Keratinocyte (primary cell): Measurements from ENCODE around the gene FES. TPM values are rescaled to one million over a fixed set of nuclear protein-coding genes. Genes with fewer than 3 reads are reported as not detected.

Experiments used
- DNase-seq: peaks from one replicate; pipeline ENCODE4 v3.0.0-alpha.2; 2011; ENCODE audit warnings: low read depth, missing footprints, low spot score
- FAIRE-seq: peaks from 2 replicates; lab custom pipeline; 2011; peaks lifted over from hg19 to GRCh38; lab: Jason Lieb, UNC
- H2AFZ ChIP-seq: 2 replicates; pipeline ENCODE4 v1.6.0; 2012; ENCODE audit warnings: low read length, control low read depth, inconsistent platforms; ENCODE audit not compliant: control insufficient read depth
- H3K27ac ChIP-seq: 2 replicates; pipeline ENCODE4 v1.5.1; 2011; ENCODE audit warnings: low read length; ENCODE audit not compliant: control insufficient read depth, insufficient read depth
- H3K27me3 ChIP-seq: 3 replicates; pipeline ENCODE4 v1.6.0; 2011; ENCODE audit warnings: low read length; ENCODE audit not compliant: control insufficient read depth, insufficient read depth; ENCODE audit errors: extremely low read depth
- H3K36me3 ChIP-seq, 2 experiments: 2 replicates in 1 of 2; 3 replicates in 1 of 2; pipeline ENCODE4 v1.5.1; 2011; ENCODE audit warnings: low read length in 2 of 2, mild to moderate bottlenecking in 1 of 2; ENCODE audit not compliant: control insufficient read depth in 2 of 2, insufficient read depth in 2 of 2; ENCODE audit errors: extremely low read depth in 1 of 2
- H3K4me1 ChIP-seq: 3 replicates; pipeline ENCODE4 v1.5.1; 2011; ENCODE audit warnings: low read length; ENCODE audit not compliant: control insufficient read depth, insufficient read depth; ENCODE audit errors: extremely low read depth
- H3K4me2 ChIP-seq: 3 replicates; pipeline ENCODE4 v1.6.0; 2011; ENCODE audit warnings: low read depth, low read length; ENCODE audit not compliant: control insufficient read depth, insufficient read depth; ENCODE audit errors: extremely low read depth
- H3K4me3 ChIP-seq, 3 experiments: fragments of 200-600 bp in 1 of 3; sonication (generic) in 1 of 3; 2 replicates in 2 of 3; 3 replicates in 1 of 3; pipeline ENCODE4 v1.5.1; 2011 to 2016; ENCODE audit warnings: low read length in 3 of 3, mild to moderate bottlenecking in 3 of 3, control low read depth in 2 of 3, inconsistent platforms in 1 of 3, low read depth in 1 of 3, mixed read lengths in 1 of 3, mixed run types in 1 of 3, moderate library complexity in 1 of 3; ENCODE audit not compliant: control insufficient read depth in 2 of 3, insufficient read depth in 2 of 3; ENCODE audit errors: extremely low read depth in 1 of 3
- H3K79me2 ChIP-seq: 2 replicates; pipeline ENCODE4 v1.6.0; 2012; ENCODE audit warnings: low read length; ENCODE audit not compliant: control insufficient read depth, insufficient read depth
- H3K9ac ChIP-seq: 3 replicates; pipeline ENCODE4 v1.6.0; 2011; ENCODE audit warnings: low read length; ENCODE audit not compliant: control insufficient read depth, insufficient read depth; ENCODE audit errors: extremely low read depth
- H3K9me1 ChIP-seq: 3 replicates; pipeline ENCODE4 v1.6.0; 2011; ENCODE audit warnings: low read length; ENCODE audit not compliant: control insufficient read depth, insufficient read depth; ENCODE audit errors: extremely low read depth
- H3K9me3 ChIP-seq: 2 replicates; pipeline ENCODE4 v1.5.1; 2012; ENCODE audit warnings: low read depth, low read length; ENCODE audit not compliant: control insufficient read depth
- H4K20me1 ChIP-seq: 3 replicates; pipeline ENCODE4 v1.6.0; 2011; ENCODE audit warnings: low read length; ENCODE audit not compliant: control insufficient read depth, insufficient read depth; ENCODE audit errors: extremely low read depth
- EZH2 ChIP-seq: IDR thresholded peaks from one replicate; pipeline ENCODE4 v1.6.1; 2012; ENCODE audit warnings: inconsistent platforms, mild to moderate bottlenecking, low read length, moderate library complexity
- dilution Hi-C: fragments of 300-500 bp; cut with MboI; formaldehyde crosslinking; loops from one replicate; pipeline ENCODE4 v1.7.0; 2020; ENCODE audit warnings: low sequenced_read_pairs; ENCODE audit not compliant: extremely low pct_ligation_motif_present
- polyA plus RNA-seq, 5 experiments: library from polyadenylated mRNA; depleted of rRNA in 3 of 5; stranded (reverse) in 3 of 5; stranded (forward) in 1 of 5; unstranded in 1 of 5; fragments of >200 nt; gene quantifications; 1 replicate in 1 of 5; 2 replicates in 3 of 5; 3 replicates in 1 of 5; pipeline versions ENCODE4 v1.2.1 to v1.2.3, GENCODE V29; 2011 to 2012; ENCODE audit warnings: missing spikeins in 2 of 5, low read depth in 1 of 5, low replicate concordance in 1 of 5
- TF ChIP-seq, protein P1 (sequence below), 3 experiments: IDR thresholded peaks in 1 of 3; conservative IDR thresholded peaks in 1 of 3; optimal IDR thresholded peaks in 1 of 3; 2 replicates in 2 of 3; 3 replicates in 1 of 3; pipeline versions ENCODE3 to v1.5.1; 2011; ENCODE audit warnings: low read length in 3 of 3, mild to moderate bottlenecking in 3 of 3, moderate library complexity in 2 of 3, control low read depth in 1 of 3, inconsistent platforms in 1 of 3; ENCODE audit not compliant: insufficient read depth in 2 of 3; ENCODE audit errors: extremely low read depth in 1 of 3

The FES gene
- polyA plus RNA-seq, 1 donor (not counting 4 experiments of a cell fraction or from before 2014, with no cell fraction given): 0.34 TPM

DNA sequence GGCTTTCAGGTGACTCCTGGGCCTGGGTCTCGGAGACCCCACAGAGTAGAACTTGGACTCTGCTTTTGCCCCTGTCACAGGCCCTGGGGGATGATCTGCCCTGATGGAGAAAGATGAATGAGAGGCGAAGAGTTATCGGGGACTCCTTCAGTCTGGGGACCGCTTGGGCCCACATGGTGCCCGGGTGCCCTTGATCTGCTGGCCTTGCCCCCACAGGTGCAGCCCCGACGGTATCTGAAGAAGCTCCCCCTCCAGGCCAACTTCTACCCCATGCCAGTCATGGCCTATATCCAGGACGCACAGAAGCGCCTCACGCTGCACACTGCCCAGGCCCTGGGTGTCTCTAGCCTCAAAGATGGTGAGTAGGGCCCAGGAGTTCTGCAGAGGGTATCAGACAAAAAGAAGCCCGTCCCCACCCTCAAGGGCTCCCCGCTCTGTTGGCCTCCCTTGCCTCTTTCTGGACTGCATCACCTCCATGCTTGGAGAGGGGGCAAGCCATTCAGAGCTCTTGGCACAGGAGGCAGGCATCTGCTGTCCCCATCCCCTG, 29.2 kb downstream of the FES start:
- peaks cover 10 to 18% of the 10 kb centered on the region in 2 experiments for H3K36me3 ChIP-seq
- DNase-seq (no peak), FAIRE-seq (no peak)
- H3K9me3 ChIP-seq: no peaks in the 10 kb centered on the region
- no peaks in the 10 kb centered on the region for H4K20me1 ChIP-seq
- no peaks in the 10 kb centered on the region for H3K9me1 ChIP-seq
- TF ChIP-seq EZH2: no peak
- TF ChIP-seq, protein P1, sequence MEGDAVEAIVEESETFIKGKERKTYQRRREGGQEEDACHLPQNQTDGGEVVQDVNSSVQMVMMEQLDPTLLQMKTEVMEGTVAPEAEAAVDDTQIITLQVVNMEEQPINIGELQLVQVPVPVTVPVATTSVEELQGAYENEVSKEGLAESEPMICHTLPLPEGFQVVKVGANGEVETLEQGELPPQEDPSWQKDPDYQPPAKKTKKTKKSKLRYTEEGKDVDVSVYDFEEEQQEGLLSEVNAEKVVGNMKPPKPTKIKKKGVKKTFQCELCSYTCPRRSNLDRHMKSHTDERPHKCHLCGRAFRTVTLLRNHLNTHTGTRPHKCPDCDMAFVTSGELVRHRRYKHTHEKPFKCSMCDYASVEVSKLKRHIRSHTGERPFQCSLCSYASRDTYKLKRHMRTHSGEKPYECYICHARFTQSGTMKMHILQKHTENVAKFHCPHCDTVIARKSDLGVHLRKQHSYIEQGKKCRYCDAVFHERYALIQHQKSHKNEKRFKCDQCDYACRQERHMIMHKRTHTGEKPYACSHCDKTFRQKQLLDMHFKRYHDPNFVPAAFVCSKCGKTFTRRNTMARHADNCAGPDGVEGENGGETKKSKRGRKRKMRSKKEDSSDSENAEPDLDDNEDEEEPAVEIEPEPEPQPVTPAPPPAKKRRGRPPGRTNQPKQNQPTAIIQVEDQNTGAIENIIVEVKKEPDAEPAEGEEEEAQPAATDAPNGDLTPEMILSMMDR (optimal IDR thresholded peaks at IDR 0.05 in 1 of 3, IDR thresholded peaks at IDR 0.05 in 1 of 3, conservative IDR thresholded peaks at IDR 0.05 in 1 of 3; ENCODE audit: extremely low read depth in 1 of 3, insufficient read depth in 2 of 3, low read length in 3 of 3): no peak
- H3K27ac ChIP-seq: no peak overlapping the region
- no peaks in the 10 kb centered on the region for H3K4me1 ChIP-seq
- H3K4me3 ChIP-seq: no peak overlapping the region
- no peak overlapping the region for H3K4me2 ChIP-seq
- dilution Hi-C loops: no loop called here
- H2AFZ ChIP-seq: no peak overlapping the region
- H3K27me3 ChIP-seq: no peaks in the 10 kb centered on the region
- no peak overlapping the region for H3K9ac ChIP-seq
- no peaks in the 10 kb centered on the region for H3K79me2 ChIP-seq

- no peak for TF ChIP-seq EZH2
- TF ChIP-seq, protein P1 (optimal IDR thresholded peaks at IDR 0.05 in 1 of 3, IDR thresholded peaks at IDR 0.05 in 1 of 3, conservative IDR thresholded peaks at IDR 0.05 in 1 of 3; ENCODE audit: extremely low read depth in 1 of 3, insufficient read depth in 2 of 3, low read length in 3 of 3): no peak
- no peak for FAIRE-seq
- H3K36me3 ChIP-seq: peaks cover 12 to 22% of the 10 kb centered on the region in 2 experiments
These were observed 30.2 kb downstream of the FES start for GRCh38 chr15:90914305-90915080.

More at GRCh38 chr15:90914305-90915080, 30.2 kb downstream of the FES start:
- DNase-seq: no peak
- Histone ChIP-seq H3K9me3 (no peaks in the 10 kb centered on the region), H3K27me3 (no peaks in the 10 kb centered on the region), H3K79me2 (no peaks in the 10 kb centered on the region), H2AFZ (no peak overlapping the region), H3K4me3 (no peak overlapping the region), H3K4me1 (no peaks in the 10 kb centered on the region), H3K4me2 (no peak overlapping the region), H3K9me1 (no peaks in the 10 kb centered on the region), H4K20me1 (no peaks in the 10 kb centered on the region), H3K27ac (no peak overlapping the region), H3K9ac (no peak overlapping the region)
- dilution Hi-C loops: no loop called here
